AG04450 (cell line): ENCODE results near the gene CACNA1A. TPM values are rescaled to one million over a fixed set of nuclear protein-coding genes. Genes with fewer than 3 reads are reported as not detected.

Experiments
- CTCF ChIA-PET: fragments of 300-600, 350-600 bp; formaldehyde crosslinking; extraction: SDS; loops from one replicate; lab custom pipeline; 2022; ENCODE audit warnings: antibody characterized with exemption, inconsistent platforms; lab: Charles Lee
- POLR2A ChIA-PET: fragments of 350-600 bp; formaldehyde crosslinking; extraction: SDS; loops from one replicate; lab custom pipeline; 2021; ENCODE audit warnings: antibody characterized with exemption, inconsistent platforms; lab: Yijun Ruan, JAX
- DNase-seq: peaks from one replicate; pipeline ENCODE4 v3.0.0-alpha.2; 2011; ENCODE audit warnings: low read depth, low spot score
- H3K27ac ChIP-seq: one replicate; pipeline ENCODE4 v1.5.1; 2012; ENCODE audit warnings: low read depth, low read length, control low read depth
- H3K27me3 ChIP-seq: one replicate; pipeline ENCODE4 v1.6.0; 2012; ENCODE audit warnings: low read length; ENCODE audit not compliant: control insufficient read depth, insufficient read depth
- H3K4me3 ChIP-seq: 2 replicates; pipeline ENCODE4 v1.5.1; 2011; ENCODE audit warnings: mild to moderate bottlenecking, low read depth, low read length, control low read depth
- H3K9me3 ChIP-seq: 2 replicates; pipeline ENCODE4 v1.5.1; 2012; ENCODE audit warnings: low read length; ENCODE audit not compliant: control insufficient read depth, insufficient read depth
- polyA plus RNA-seq: library from polyadenylated mRNA; depleted of rRNA; stranded (reverse); fragments of >200 nt; gene quantifications from 2 replicates; pipeline ENCODE4 v1.2.3, GENCODE V29; 2011
- TF ChIP-seq, protein P1 (sequence below): IDR thresholded peaks from 2 replicates; pipeline ENCODE4 v1.5.1; 2011; ENCODE audit warnings: low read depth, low read length, control low read depth, inconsistent platforms

CACNA1A gene
- polyA plus RNA-seq, 1 experiment: 12.2 TPM

GRCh38 chr19:13337181-13337580 is 169.1 kb downstream of the CACNA1A start:
- TF ChIP-seq, protein P1, sequence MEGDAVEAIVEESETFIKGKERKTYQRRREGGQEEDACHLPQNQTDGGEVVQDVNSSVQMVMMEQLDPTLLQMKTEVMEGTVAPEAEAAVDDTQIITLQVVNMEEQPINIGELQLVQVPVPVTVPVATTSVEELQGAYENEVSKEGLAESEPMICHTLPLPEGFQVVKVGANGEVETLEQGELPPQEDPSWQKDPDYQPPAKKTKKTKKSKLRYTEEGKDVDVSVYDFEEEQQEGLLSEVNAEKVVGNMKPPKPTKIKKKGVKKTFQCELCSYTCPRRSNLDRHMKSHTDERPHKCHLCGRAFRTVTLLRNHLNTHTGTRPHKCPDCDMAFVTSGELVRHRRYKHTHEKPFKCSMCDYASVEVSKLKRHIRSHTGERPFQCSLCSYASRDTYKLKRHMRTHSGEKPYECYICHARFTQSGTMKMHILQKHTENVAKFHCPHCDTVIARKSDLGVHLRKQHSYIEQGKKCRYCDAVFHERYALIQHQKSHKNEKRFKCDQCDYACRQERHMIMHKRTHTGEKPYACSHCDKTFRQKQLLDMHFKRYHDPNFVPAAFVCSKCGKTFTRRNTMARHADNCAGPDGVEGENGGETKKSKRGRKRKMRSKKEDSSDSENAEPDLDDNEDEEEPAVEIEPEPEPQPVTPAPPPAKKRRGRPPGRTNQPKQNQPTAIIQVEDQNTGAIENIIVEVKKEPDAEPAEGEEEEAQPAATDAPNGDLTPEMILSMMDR: no peak
- Histone ChIP-seq H3K27ac (no peak overlapping the region), H3K4me3 (no peak overlapping the region), H3K9me3 (peaks cover 10% of the 10 kb centered on the region), H3K27me3 (no peaks in the 10 kb centered on the region)
- CTCF ChIA-PET: no interaction called here
- POLR2A ChIA-PET: no interaction called here
- no peak for DNase-seq

DNA sequence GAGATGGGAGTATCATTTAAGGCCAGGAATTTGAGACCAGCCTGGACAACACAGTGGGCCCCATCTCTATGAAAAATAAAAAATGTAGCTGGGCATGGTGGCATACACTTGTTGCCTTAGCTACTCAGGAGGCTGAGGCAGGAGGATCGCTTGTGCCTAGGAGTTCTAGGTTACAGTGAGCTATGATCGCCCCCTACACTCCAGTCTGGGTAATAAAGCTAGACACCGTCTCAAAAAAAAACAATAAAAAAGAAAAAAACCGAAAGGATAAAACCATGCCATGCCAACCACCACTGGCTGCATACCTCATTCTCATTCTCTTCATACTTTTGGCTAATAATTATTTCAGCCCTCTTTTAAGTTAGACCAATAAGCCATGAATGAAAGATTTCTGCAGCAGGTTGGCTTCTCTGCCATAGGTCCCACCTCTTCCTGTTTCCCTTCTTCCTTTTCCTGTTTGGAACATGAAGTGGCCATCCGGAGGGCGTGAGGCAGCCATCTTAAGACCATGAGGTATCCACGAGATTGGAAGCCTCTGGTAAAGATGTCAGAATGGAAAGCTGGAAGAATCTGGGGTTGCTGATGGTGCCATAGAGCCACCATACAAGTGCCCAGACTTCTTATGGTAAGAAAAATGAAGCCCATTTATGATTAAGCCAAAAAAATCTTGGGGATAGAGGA is 171.3 kb downstream of the CACNA1A start:
- TF ChIP-seq, protein P1: no peak
- Histone ChIP-seq H3K9me3 (peaks cover 10% of the 10 kb centered on the region), H3K27ac (no peak overlapping the region), H3K27me3 (no peaks in the 10 kb centered on the region), H3K4me3 (no peak overlapping the region)
- DNase-seq: no peak
- ChIA-PET CTCF (interaction anchor here (0.7 kb wide), 1 partner anchor 14 kb away, joined by 3 read pairs; no protein-coding TSS in a partner anchor), POLR2A (no interaction called here)

DNA sequence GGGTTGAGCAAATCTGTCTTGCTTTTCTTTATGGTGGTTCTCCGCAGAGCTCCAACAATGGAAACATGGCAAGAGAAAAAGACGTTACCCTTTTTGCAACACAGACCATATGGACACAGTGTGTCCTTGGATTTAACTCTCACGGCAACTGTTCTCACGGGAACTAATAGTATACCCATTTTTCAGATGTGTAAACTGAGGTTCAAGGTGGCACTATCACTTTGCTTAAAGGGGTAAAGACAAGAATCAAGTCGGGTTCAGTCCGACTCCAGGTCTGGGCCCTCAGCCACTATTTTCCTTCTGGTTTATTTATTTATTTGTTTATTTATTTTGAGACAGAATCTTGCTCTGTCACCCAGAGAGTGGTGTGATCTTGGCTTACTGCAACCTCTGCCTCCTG is 176.0 kb downstream of the CACNA1A start:
- Histone ChIP-seq H3K27me3 (no peaks in the 10 kb centered on the region), H3K27ac (no peak overlapping the region), H3K9me3 (no peaks in the 10 kb centered on the region), H3K4me3 (no peak overlapping the region)
- TF ChIP-seq, protein P1: no peak
- DNase-seq: no peak
- CTCF ChIA-PET: no interaction called here
- POLR2A ChIA-PET: no interaction called here

- H3K9me3 ChIP-seq: no peaks in the 10 kb centered on the region
- CTCF ChIA-PET: no interaction called here
- DNase-seq: no peak
- POLR2A ChIA-PET: no interaction called here
- H3K27ac ChIP-seq: no peak overlapping the region
- no peak overlapping the region for H3K4me3 ChIP-seq
- H3K27me3 ChIP-seq: no peaks in the 10 kb centered on the region
- TF ChIP-seq, protein P1: no peak
Measured at GRCh38 chr19:13329766-13330165, 176.5 kb downstream of the CACNA1A start.

- CTCF ChIA-PET: interaction anchor here (1.1 kb wide), 1 partner anchor 262 kb away, joined by 3 read pairs; no protein-coding TSS in a partner anchor
- Histone ChIP-seq H3K27ac (no peak overlapping the region), H3K27me3 (no peaks in the 10 kb centered on the region), H3K9me3 (no peaks in the 10 kb centered on the region), H3K4me3 (no peak overlapping the region)
- no peak for DNase-seq
- TF ChIP-seq, protein P1: no peak
- POLR2A ChIA-PET: no interaction called here
Measured at GRCh38 chr19:13328241-13328640, 178.0 kb downstream of the CACNA1A start.
